Measurements from ENCODE around the gene KLK8.
"Not testable (repeated sequence)": the region's sequence is repeated elsewhere in the genome, so short reads cannot be mapped to it uniquely, and the experiment has no call there.

Gene KLK8

GRCh38 chr19:50981587-50982146 is 19.7 kb downstream of the KLK8 start:
- no peak for DNase-seq

GRCh38 chr19:50980208-50980607 is 21.2 kb downstream of the KLK8 start:
- DNase-seq, result no peak

- DNase-seq, result no peak
These were observed 21.6 kb downstream of the KLK8 start for GRCh38 chr19:50979758-50980157.

GRCh38 chr19:50978772-50979390 is 22.5 kb downstream of the KLK8 start:
- DNase-seq, result no peak

- DNase-seq, result no peak
These were observed 23.8 kb downstream of the KLK8 start for GRCh38 chr19:50977626-50978025.

- DNase-seq, result no peak
These were observed 25.6 kb downstream of the KLK8 start for GRCh38 chr19:50975766-50976165.

- no peak for DNase-seq
These were observed 26.5 kb downstream of the KLK8 start for GRCh38 chr19:50974702-50975556.

- no peak for DNase-seq
These were observed 28.5 kb downstream of the KLK8 start for GRCh38 chr19:50972795-50973376.

GRCh38 chr19:50969810-50970209 is 31.6 kb downstream of the KLK8 start:
- not testable (repeated sequence) for DNase-seq

GRCh38 chr19:50969413-50969760 is 32.0 kb downstream of the KLK8 start, which contains the start of gene KLK6:
KLK6 (minus strand) TSS chr19:50969591; CDS start chr19:50968104, 1,487 bp downstream.
- no peak for DNase-seq

- DNase-seq, result no peak
These were observed 32.5 kb downstream of the KLK8 start for GRCh38 chr19:50968716-50969412.

GRCh38 chr19:50967929-50968715 is 33.3 kb downstream of the KLK8 start:
- DNase-seq, result no peak

- no peak for DNase-seq
These were observed 37.1 kb downstream of the KLK8 start for GRCh38 chr19:50964266-50964665.

- DNase-seq, result no peak
These were observed 38.0 kb downstream of the KLK8 start for GRCh38 chr19:50963381-50963780.

- DNase-seq, result no peak
These were observed 39.2 kb downstream of the KLK8 start for GRCh38 chr19:50962245-50962644.

GRCh38 chr19:50959731-50960500 is 41.5 kb downstream of the KLK8 start:
- DNase-seq, result no peak

GRCh38 chr19:50957587-50957986 is 43.8 kb downstream of the KLK8 start:
- DNase-seq, result no peak

- no peak for DNase-seq
These were observed 48.5 kb downstream of the KLK8 start, which contains the start of gene KLK5 for GRCh38 chr19:50952910-50953309. KLK5 (minus strand) TSS chr19:50953038; CDS start chr19:50952657, 381 bp downstream.

- DNase-seq, result no peak
These were observed 51.5 kb downstream of the KLK8 start for GRCh38 chr19:50949861-50950260.

- DNase-seq, result no peak
These were observed 54.3 kb downstream of the KLK8 start for GRCh38 chr19:50947123-50947522.

All from NCI-H1694 treated with DMSO at 0.1 percent for 48 hours (cell line).